ENCODE measurements around the gene SLC31A1.

DNA sequence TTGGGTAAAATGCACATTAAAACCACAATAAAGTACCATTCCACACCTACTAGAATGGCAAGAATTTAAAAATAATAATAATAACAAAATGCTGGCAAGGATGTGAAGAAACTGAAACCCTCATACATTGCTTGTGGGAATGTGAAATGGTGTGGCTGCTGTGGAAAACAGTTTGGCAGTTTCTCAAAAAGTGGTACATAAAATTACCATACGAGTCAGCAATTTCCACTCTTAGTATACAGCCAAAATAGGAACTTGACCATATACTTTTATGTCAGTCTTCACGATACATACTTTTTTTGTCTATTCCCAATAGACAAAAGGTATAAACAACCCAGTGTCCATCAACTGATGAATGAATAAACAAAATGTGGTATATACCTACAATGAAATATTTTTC, 15.9 kb upstream of the SLC31A1 start:
- no peak for TF ChIP-seq CTCF (IDR thresholded peaks at IDR 0.05)
- no peak for TF ChIP-seq POLR2AphosphoS5 (IDR thresholded peaks at IDR 0.05; ENCODE audit: low read depth, low read length)
- TF ChIP-seq TCF7L2 (IDR thresholded peaks at IDR 0.05; ENCODE audit: low read depth, low read length), result no peak
- TF ChIP-seq, protein P1, sequence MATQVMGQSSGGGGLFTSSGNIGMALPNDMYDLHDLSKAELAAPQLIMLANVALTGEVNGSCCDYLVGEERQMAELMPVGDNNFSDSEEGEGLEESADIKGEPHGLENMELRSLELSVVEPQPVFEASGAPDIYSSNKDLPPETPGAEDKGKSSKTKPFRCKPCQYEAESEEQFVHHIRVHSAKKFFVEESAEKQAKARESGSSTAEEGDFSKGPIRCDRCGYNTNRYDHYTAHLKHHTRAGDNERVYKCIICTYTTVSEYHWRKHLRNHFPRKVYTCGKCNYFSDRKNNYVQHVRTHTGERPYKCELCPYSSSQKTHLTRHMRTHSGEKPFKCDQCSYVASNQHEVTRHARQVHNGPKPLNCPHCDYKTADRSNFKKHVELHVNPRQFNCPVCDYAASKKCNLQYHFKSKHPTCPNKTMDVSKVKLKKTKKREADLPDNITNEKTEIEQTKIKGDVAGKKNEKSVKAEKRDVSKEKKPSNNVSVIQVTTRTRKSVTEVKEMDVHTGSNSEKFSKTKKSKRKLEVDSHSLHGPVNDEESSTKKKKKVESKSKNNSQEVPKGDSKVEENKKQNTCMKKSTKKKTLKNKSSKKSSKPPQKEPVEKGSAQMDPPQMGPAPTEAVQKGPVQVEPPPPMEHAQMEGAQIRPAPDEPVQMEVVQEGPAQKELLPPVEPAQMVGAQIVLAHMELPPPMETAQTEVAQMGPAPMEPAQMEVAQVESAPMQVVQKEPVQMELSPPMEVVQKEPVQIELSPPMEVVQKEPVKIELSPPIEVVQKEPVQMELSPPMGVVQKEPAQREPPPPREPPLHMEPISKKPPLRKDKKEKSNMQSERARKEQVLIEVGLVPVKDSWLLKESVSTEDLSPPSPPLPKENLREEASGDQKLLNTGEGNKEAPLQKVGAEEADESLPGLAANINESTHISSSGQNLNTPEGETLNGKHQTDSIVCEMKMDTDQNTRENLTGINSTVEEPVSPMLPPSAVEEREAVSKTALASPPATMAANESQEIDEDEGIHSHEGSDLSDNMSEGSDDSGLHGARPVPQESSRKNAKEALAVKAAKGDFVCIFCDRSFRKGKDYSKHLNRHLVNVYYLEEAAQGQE (IDR thresholded peaks at IDR 0.05; ENCODE audit: insufficient read depth in 1 of 2, low read depth in 2 of 2, low read length in 1 of 2), result no peak

Measured in Panc1 (cell line).